ENCODE measurements around the gene ZNF319.

The ZNF319 gene

DNA sequence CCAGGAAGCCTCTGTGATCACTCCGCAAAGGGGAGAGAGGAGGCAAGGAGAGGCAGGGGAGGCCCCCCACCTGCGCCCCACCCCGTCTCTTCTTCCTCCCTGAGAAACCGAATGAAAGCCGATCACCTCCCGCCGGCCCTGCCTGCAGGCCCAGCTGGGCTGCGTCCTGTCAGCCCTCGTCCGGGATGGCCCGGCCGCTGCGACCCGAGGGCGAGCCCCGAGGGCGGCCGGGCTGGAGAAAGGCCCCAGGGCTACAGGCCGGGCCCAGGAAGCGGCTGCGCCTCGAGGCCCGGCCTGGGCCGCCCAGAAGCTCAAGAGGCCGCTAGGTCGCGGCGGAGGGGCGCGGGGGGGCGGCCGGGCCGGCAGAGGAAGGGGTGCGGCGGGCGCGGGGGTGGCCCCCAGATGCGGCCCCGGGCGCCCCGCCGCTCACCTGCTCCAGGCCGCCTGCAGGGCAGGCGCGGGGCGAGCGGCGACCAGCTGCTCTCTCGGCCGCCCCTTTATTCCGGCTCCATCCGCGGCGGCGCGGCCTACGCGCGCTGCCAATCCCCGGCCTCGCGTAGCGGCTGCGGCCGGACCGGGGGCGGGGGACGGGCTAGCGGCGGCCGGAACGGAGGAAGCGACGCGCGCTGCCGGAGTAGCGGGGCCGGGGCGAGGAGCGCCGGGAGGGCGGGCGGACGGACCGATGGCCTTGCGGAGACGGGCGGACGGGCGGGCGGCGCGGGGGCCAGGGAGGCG is at the start of gene ZNF319:
Gene ZNF319, minus strand, starts transcription at position 702 of the 735 bp plus-strand sequence. CDS start 2,407 bp downstream, outside the sequence.
- TF ChIP-seq GATA2 (IDR thresholded peaks at IDR 0.05; ENCODE audit: low read depth, low read length), result no peak
- no peak for TF ChIP-seq GATA3 (IDR thresholded peaks at IDR 0.05; ENCODE audit: low read depth, low read length)

DNA sequence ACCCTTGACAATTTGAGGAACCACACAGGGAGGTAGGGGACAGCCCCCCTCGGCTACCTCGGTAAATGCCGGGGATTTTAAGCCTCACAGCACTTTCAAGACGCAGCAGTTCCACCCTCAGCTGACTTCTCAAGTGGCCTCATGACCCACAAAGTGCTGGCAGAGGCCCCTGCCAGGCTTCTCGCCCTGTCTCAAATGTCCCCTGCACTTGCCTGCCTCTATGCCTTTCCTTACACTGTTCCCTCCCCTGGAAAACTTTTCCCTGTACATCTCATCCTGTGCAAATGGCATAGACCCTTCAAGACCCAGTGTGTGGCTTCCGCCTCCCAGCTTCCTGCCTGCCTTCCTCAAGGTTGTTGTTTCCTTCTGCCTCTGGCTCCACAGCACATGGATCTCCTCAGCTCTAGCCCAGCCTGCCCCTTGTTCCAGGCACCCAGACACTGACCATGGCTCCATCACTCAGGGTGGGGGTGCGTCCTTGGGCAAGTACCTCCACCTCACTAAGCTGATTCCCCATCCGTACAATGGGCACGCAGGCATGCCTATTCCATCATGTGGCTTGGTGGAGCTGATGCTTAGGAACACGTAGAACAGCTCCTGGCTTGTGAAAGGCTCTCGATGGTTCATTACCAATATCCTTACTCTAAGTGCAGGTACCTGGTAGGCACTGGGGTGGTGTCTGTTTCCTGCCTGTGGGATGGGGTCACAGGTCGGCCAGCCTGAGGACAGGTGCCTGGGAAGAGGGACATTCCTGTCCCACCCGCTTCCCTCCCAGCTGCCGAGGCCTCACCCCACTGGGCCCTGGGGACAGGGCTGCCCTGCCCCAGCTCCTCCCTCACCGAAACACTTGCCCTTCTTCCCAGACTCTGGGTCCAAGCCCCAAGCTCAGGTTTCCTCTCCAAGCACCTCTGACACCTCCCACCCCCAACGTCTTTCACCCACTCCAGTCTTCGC is 49.0 kb upstream of the ZNF319 start:
- no peak for TF ChIP-seq GATA2 (IDR thresholded peaks at IDR 0.05; ENCODE audit: low read depth, low read length)
- no peak for TF ChIP-seq GATA3 (IDR thresholded peaks at IDR 0.05; ENCODE audit: low read depth, low read length)

DNA sequence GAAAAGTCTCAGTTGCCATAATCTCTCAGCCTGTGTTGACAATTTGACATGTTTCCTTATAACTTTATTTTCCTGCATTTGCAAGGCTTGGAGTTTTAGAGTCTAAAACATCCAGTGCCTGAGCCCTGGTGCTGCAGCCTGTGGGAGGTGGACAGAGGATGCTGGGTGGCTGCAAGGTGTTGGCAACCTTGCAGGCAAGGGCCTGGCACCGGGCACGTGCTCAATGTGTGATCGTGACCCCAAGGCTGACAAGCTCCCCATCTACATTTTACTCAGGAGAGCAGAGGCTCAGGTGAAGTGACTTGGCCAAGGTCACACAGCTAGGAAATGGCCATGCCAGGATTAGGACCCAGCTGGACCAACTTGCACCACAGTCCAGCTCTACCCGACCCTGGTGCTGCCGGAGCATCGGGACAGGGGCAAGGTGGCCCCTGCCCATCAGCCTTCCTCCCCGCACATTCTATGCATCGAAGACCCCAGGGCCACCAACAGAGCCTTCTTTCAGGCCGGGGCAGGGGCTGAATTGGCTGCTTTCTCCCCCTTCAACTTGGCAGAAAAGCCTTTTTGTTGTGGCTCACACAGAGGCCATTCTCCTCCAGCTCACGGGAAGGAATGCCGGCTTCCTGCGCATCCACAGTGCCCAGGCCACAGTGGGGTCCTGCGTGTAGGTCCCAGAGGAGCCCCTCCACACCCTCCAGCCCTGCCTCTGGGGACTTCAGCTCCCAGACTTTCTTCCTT is 48.2 kb upstream of the ZNF319 start:
- TF ChIP-seq GATA2 (IDR thresholded peaks at IDR 0.05; ENCODE audit: low read depth, low read length) (no peak), GATA3 (IDR thresholded peaks at IDR 0.05; ENCODE audit: low read depth, low read length) (no peak)

DNA sequence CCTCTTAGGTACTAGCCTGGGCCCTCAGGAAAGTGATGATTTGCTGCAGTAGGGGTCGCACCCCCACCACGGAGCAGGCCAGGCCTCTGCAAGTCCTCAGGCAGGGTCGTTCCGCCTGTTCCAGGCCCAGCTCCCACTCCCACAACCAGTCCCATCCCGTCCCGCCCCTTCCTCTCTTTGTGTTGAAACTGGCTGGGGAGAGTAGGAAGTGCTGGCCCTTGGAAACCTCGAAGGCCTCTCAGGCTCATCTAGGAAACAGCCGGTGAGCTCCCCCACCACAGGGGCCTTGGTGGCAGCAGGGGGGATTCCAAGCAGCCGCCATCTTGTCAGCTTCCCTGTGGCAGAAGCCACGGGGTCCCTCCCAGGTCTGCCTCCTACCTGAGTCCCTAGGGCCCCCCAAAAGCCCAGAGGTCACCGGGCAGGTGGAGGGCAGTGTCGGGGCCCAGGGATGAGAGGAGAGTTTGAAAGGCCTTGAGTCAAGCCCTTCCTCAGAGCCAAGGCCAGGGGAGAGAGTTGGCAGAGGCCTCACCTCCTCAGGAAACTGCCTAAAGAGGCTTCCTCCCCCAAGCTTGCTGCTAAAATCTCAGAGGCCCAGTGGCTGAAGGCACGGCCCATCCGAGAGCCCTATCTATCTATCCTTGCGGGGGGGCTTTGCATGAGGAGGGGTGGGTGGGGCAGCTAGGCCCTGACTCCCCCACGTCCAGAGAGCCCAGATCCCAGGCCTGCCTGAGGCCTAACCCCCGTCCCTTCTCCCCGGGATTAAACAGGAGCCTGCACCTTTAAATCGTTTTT is 47.3 kb upstream of the ZNF319 start:
- no peak for TF ChIP-seq GATA2 (IDR thresholded peaks at IDR 0.05; ENCODE audit: low read depth, low read length)

DNA sequence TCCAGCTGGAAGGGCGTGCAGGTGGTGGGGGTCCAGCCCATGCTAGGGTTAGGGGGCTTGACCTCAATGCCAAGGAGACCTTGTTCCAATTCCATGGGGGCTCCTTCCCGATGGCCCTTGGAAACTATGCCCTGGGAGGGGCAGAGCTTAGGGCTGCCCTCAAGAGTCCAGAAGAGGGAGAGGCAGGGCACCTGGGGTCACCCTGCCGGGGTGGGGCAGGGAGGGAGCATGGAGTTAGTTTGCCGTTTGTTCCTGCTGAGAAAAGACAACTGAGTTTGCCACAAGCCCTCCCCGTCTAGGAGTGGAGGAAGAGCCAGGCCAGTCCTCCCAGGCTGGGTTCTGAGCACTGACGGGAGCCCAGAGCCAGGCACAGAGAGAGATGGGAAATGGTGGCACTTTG is 46.5 kb upstream of the ZNF319 start:
- TF ChIP-seq GATA2 (IDR thresholded peaks at IDR 0.05; ENCODE audit: low read depth, low read length), result no peak
- TF ChIP-seq GATA3 (IDR thresholded peaks at IDR 0.05; ENCODE audit: low read depth, low read length), result no peak

DNA sequence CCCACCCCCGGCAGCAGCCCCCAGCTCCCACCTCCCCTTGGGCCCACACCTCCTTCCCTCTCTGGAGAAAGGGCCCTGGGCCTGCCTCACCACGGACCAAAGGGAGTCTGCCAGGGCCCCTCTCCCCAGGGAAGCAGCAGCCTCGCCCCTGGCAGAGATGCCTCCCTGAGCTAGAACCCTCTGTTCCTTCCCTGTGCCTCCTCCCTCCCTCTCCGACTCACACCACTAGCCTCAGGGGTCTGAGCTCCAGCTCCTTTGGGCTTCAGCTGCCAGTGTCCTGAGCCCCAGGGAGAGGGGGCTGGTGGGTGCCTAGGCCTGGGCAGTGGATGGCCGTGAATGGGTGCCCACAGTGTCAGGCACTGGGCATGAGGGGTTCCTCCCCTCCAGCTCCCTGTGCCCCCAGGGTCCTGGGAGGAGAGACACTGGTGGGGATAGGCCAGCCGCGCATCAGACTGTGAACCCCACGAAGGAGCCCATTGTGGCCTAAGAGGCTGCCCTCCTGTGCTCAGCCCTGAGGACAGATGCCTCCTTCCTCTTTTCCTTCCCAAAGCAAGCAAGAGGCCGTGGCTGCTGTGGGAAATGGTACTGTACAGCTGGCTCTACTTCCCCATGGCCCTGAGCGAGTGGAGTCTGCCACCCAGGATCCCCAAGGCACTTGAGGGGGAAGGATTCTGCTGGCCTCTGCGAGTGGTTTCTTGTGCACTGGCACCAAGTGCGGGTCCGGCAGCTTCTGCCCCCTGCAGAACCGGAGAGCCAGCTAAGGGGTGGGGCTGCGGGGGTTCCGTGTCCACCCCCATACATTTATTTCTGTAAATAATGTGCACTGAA is 45.8 kb upstream of the ZNF319 start:
- TF ChIP-seq GATA2 (IDR thresholded peaks at IDR 0.05; ENCODE audit: low read depth, low read length) (no peak), GATA3 (IDR thresholded peaks at IDR 0.05; ENCODE audit: low read depth, low read length) (no peak)

DNA sequence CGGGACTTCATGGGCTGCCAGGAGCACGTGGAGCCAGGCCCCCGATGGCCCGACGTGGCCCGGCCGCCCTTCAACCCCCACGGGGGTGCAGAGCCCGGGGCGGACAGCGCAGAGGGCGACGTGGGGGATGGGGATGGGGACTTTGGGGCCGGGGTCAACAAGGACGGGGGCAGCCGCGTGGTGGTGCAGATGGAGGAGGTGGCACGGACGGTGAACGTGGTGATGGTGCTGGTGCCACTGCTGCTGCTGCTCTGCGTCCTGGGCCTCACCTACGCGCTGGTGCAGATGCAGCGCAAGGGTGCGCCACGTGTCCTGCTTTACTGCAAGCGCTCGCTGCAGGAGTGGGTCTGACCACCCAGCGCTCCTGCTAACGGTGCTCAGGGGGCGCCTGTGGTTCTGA is 44.6 kb upstream of the ZNF319 start:
- no peak for TF ChIP-seq GATA2 (IDR thresholded peaks at IDR 0.05; ENCODE audit: low read depth, low read length)
- no peak for TF ChIP-seq GATA3 (IDR thresholded peaks at IDR 0.05; ENCODE audit: low read depth, low read length)

DNA sequence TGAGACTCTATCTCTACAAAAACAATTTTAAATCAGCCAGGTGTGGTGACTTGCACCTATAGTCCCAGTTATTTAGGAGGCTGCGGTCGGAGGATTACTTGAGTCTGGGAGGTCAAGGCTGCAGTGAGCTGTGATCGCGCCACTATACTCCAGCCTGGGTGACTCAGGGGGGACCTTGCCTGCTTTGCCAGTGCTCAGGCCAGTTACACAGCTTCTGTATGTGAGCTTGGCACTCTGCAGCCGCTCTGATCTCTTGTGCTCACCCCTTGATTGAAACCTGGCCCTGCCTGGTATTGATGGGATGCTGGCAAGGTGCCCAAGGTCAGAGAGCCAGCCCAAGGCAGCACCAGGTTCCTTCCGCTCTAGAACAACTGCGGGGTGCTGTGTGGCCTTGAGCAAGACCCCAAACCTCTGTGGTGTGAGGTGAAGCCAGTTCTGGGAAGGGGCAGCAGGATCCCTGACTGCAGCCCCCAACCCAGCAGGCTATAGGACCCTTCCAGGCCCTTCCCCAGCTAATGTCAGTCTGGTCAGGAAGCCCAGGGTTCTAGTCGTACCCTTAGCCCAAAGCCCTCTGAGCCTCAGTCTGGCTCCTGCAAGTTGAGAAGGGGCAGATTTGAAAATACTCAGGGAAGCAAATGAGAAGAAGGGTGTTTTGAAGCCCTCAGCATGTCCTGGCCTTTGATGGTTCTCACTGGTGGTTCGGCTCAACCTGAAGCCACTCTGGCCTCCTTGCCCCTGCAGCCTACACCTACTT is 44.0 kb upstream of the ZNF319 start:
- TF ChIP-seq GATA2 (IDR thresholded peaks at IDR 0.05; ENCODE audit: low read depth, low read length) (no peak), GATA3 (IDR thresholded peaks at IDR 0.05; ENCODE audit: low read depth, low read length) (no peak)

DNA sequence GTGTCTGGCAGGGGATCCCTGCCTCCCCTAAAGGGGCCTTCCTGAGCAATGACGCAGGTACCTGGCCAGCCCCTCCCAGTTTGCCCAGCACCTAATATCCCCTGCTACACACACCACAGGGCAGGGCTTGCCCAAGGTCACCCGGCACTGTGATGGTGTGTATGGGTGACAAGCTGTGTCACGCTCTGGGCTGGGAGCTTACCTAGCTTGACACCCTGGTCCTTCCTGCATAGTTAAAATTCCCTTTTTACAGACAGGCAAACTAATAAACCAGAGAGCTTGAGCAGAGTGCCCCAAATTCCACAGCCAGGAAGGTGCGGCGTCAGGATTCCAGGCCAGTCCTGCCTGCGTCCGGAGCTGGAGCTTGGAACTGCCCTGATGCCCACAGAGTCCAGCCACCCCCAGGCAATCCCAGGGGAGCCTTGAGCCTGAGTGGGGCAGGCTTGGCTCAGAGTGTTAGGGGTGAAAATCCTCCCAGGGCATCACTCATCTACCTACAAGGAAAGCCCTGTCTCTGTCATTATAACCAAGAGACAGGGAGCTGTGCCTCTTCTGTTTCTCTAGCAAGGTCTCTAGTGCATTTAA is 43.2 kb upstream of the ZNF319 start:
- no peak for TF ChIP-seq GATA2 (IDR thresholded peaks at IDR 0.05; ENCODE audit: low read depth, low read length)
- TF ChIP-seq GATA3 (IDR thresholded peaks at IDR 0.05; ENCODE audit: low read depth, low read length), result no peak

DNA sequence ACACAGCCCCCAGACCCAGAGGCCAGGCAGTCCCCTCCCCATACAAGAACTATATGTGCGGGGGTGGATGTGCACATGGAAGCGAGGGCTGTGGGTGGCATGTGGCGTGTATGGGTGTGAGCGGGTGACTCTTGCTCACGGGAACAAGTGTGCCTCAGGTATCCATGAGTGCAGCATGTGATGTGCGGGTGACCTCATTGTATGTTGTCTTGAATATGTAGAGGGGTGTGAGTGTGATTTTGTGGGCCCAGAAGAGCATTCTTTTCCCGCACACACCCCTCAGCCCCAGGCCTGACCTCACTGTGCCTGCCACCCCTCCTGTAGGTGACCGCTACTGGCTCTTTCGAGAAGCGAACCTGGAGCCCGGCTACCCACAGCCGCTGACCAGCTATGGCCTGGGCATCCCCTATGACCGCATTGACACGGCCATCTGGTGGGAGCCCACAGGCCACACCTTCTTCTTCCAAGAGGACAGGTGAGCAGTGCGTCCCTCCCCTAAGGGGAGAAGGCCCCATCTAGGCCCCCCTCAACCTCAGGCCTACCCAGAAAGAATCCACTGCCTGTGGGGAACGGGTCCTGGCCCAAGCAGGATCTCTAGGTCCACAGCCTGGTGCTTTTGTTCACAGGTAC is 42.5 kb upstream of the ZNF319 start:
- TF ChIP-seq GATA2 (IDR thresholded peaks at IDR 0.05; ENCODE audit: low read depth, low read length) (no peak), GATA3 (IDR thresholded peaks at IDR 0.05; ENCODE audit: low read depth, low read length) (no peak)

All from SH-SY5Y (cell line).